HG03060 (cell line): ENCODE results near the gene PRSS35.
"Not testable (repeated sequence)": the region's sequence is repeated elsewhere in the genome, so short reads cannot be mapped to it uniquely, and the experiment has no call there.

Experiments used
- ATAC-seq: cut with Tn5 transposase; IDR thresholded peaks from one replicate; pipeline ENCODE4 v1.9.1; 2021; ENCODE audit warnings: low read depth, moderate number of reproducible peaks; ENCODE audit not compliant: unreplicated experiment

The PRSS35 gene

GRCh38 chr6:83511901-83512681, at the start of gene PRSS35:
Gene PRSS35, plus strand, starts transcription at chr6:83512534. Its CDS starts 10,908 bp downstream, at chr6:83523442.
- no peak for ATAC-seq

GRCh38 chr6:83463886-83464285, 48.4 kb upstream of the PRSS35 start:
- ATAC-seq = no peak

GRCh38 chr6:83464381-83465140, 47.8 kb upstream of the PRSS35 start:
- no peak for ATAC-seq

GRCh38 chr6:83466328-83466727, 46.0 kb upstream of the PRSS35 start:
- ATAC-seq = no peak

GRCh38 chr6:83467620-83468036, 44.7 kb upstream of the PRSS35 start:
- no peak for ATAC-seq

- ATAC-seq = no peak
Measured at GRCh38 chr6:83470001-83470400, 42.3 kb upstream of the PRSS35 start.

- no peak for ATAC-seq
Measured at GRCh38 chr6:83470587-83470986, 41.7 kb upstream of the PRSS35 start.

- no peak for ATAC-seq
Measured at GRCh38 chr6:83472767-83473166, 39.6 kb upstream of the PRSS35 start.

- no peak for ATAC-seq
Measured at GRCh38 chr6:83474309-83474708, 38.0 kb upstream of the PRSS35 start.

GRCh38 chr6:83476971-83477370, 35.4 kb upstream of the PRSS35 start:
- no peak for ATAC-seq

- ATAC-seq = no peak
Measured at GRCh38 chr6:83479389-83479788, 32.9 kb upstream of the PRSS35 start.

GRCh38 chr6:83480470-83480869, 31.9 kb upstream of the PRSS35 start:
- ATAC-seq = no peak

GRCh38 chr6:83481938-83482337, 30.4 kb upstream of the PRSS35 start:
- ATAC-seq = not testable (repeated sequence)

GRCh38 chr6:83488448-83488847, 23.9 kb upstream of the PRSS35 start:
- no peak for ATAC-seq

- no peak for ATAC-seq
Measured at GRCh38 chr6:83488861-83489260, 23.5 kb upstream of the PRSS35 start.

- ATAC-seq = no peak
Measured at GRCh38 chr6:83490217-83490807, 22.0 kb upstream of the PRSS35 start.

GRCh38 chr6:83505356-83505755, 7.0 kb upstream of the PRSS35 start:
- no peak for ATAC-seq

- ATAC-seq = no peak
Measured at GRCh38 chr6:83509441-83509840, 2.9 kb upstream of the PRSS35 start.

- ATAC-seq = no peak
Measured at GRCh38 chr6:83510791-83511190, 1.5 kb upstream of the PRSS35 start.

GRCh38 chr6:83511266-83511665, 1.1 kb upstream of the PRSS35 start:
- ATAC-seq = no peak

- ATAC-seq = no peak
Measured at GRCh38 chr6:83514466-83514865, 2.1 kb downstream of the PRSS35 start.
